Ovary (tissue), 9 donors: ENCODE measurements around the gene ZIC5. TPM values are rescaled to one million over a fixed set of nuclear protein-coding genes. Genes with fewer than 3 reads are reported as not detected.

ENCODE experiments used
- DNase-seq, 5 donors: peaks; one replicate each; pipeline ENCODE4 v3.0.0-alpha.2; 2019 to 2020
- H3K27ac ChIP-seq, 2 donors: fragments of 200-600 bp; one replicate each; pipeline versions ENCODE4 v1.5.1 to v1.8.0; 2019 to 2022
- H3K27me3 ChIP-seq: fragments of 200-600 bp; one replicate; pipeline ENCODE4 v1.8.0; 2022
- H3K36me3 ChIP-seq: fragments of 200-600 bp; sonication (generic); one replicate; pipeline ENCODE4 v1.5.1; 2019
- H3K4me1 ChIP-seq: one replicate; pipeline ENCODE4 v1.8.1; 2013; ENCODE audit warnings: mild to moderate bottlenecking, moderate library complexity; ENCODE audit not compliant: insufficient read depth
- H3K4me3 ChIP-seq: fragments of 200-600 bp; sonication (generic); one replicate; pipeline ENCODE4 v1.5.1; 2017
- H3K9me3 ChIP-seq, 2 donors: fragments of 200-600 bp in 1 of 2; sonication (generic) in 1 of 2; one replicate each; pipeline versions ENCODE4 v1.5.1 to v1.8.1; 2013 to 2019; ENCODE audit warnings: mild to moderate bottlenecking in 1 of 2, moderate library complexity in 1 of 2
- CTCF ChIP-seq, 3 donors: fragments of 450-650 bp in 2 of 3; fragments of 200-600 bp in 1 of 3; IDR thresholded peaks; one replicate each; pipeline versions ENCODE4 v1.5.1 to v1.8.0; 2016 to 2022; ENCODE audit warnings: antibody characterized with exemption in 3 of 3, mild to moderate bottlenecking in 1 of 3
- EP300 ChIP-seq: sonication (generic); formaldehyde crosslinking; IDR thresholded peaks from one replicate; pipeline ENCODE4 v1.6.1; 2017; ENCODE audit warnings: antibody characterized with exemption
- POLR2A ChIP-seq: fragments of 450-650 bp; IDR thresholded peaks from one replicate; pipeline ENCODE4 v1.6.1; 2017; ENCODE audit warnings: antibody characterized with exemption, mild to moderate bottlenecking, moderate library complexity
- WGBS, 3 donors: extraction: QIAGEN DNeasy Blood & Tissue Kit in 1 of 3; methylation state at CpG; one replicate each; pipeline versions ENCODE4 v1.1.5 to v1.1.7; 2013 to 2017; 5-methylcytosine and 5-hydroxymethylcytosine counted together
- intact Hi-C, 4 donors: fragments of 100-400 bp; cut with DNase I; formaldehyde crosslinking; loops; one replicate each; pipeline versions ENCODE4 v1.11.0 to v1.15.1; 2022 to 2023
- polyA plus RNA-seq, 2 donors: library from polyadenylated mRNA; stranded (reverse); fragments of 200-250 nt in 1 of 2; fragments of 350-450 nt in 1 of 2; fragmentation: Illumina TruSeq in 1 of 2; extraction: RNeasy Lipid Tissue Mini Kit (QIAGEN cat#74804) in 1 of 2; gene quantifications; one replicate each; pipeline ENCODE4 v1.2.3, GENCODE V29; 2013 to 2014
- total RNA-seq, 7 donors: library from RNA; depleted of rRNA in 2 of 7; stranded (reverse); fragments of >200 nt in 2 of 7; fragmentation: NEBNext Ultra II Directional in 3 of 7; extraction: Animal tissue kit (Norgen Biotek cat#: 25700) in 3 of 7; gene quantifications; one replicate each; pipeline versions ENCODE4 v1.1.0 to v1.2.4, GENCODE V29; 2016 to 2023
- donor health status: DM: no; HTN: no; CAD: no; lungs with moderate emphysema.
- donor health status: DM: no; HTN: no; CAD: no.
- donor health status: Bipolar disorder and iron deficiency.
- donor health status: DM: yes; HTN: yes; CAD: no.
- donor health status: DM: no; HTN: no; CAD: no.
- donor health status: DM: yes; HTN: yes; CAD: no.

Gene ZIC5
- total and polyA plus RNA-seq, 9 donors = 0.10 to 0.11 TPM; not detected in 7

DNA sequence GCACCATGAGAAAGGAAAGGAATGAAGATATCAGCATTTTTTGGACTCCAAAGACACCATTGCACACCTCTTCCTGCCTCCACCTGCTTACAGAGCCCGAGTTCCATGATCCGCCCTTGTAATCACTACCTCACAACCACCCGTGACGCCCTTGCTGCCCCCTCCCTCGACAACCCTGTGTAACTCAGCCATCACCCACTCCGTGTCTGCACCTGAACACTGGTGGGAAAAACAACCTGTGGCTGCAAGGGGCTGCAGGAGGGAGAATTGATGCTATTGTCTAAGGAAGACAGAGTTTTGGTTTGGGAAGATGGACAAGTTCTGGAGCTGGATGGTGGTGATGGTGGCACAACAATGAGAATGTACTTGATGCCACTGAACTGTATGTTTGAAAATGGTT lies 27.0 kb downstream of the ZIC5 start:
- H3K9me3 ChIP-seq = no peaks in the 10 kb centered on the region
- WGBS, 3 donors = 89 to 91% (median 90%) methylated on average over 6 of the region's 6 CpGs
- H3K27ac ChIP-seq = no peak overlapping the region
- no peaks in the 10 kb centered on the region for H3K36me3 ChIP-seq
- TF ChIP-seq EP300 (no peak), POLR2A (no peak), CTCF (IDR thresholded peaks at IDR 0.05) (no peak)
- DNase-seq = no peak
- no peaks in the 10 kb centered on the region for H3K4me1 ChIP-seq
- no peaks in the 10 kb centered on the region for H3K27me3 ChIP-seq
- intact Hi-C loops = no loop called here
- no peak overlapping the region for H3K4me3 ChIP-seq

GRCh38 chr13:99944102-99944501 lies 27.5 kb downstream of the ZIC5 start:
- Histone ChIP-seq H3K4me1 (no peaks in the 10 kb centered on the region), H3K27me3 (no peaks in the 10 kb centered on the region), H3K9me3 (no peaks in the 10 kb centered on the region), H3K4me3 (no peak overlapping the region), H3K27ac (no peak overlapping the region), H3K36me3 (no peaks in the 10 kb centered on the region)
- intact Hi-C loops = no loop called here
- DNase-seq = no peak
- no peak for TF ChIP-seq EP300
- 76 to 83% (median 78%) methylated on average over 7 of the region's 7 CpGs for WGBS, 3 donors

- H3K27ac ChIP-seq = no peak overlapping the region
- H3K9me3 ChIP-seq = no peaks in the 10 kb centered on the region
- no peaks in the 10 kb centered on the region for H3K4me1 ChIP-seq
- H3K36me3 ChIP-seq = no peaks in the 10 kb centered on the region
- H3K4me3 ChIP-seq = no peak overlapping the region
- no peak for DNase-seq
- no peak for TF ChIP-seq CTCF (IDR thresholded peaks at IDR 0.05)
- TF ChIP-seq POLR2A = no peak
- TF ChIP-seq EP300 = no peak
- no peaks in the 10 kb centered on the region for H3K27me3 ChIP-seq
- WGBS, 3 donors = 67 to 75% (median 70%) methylated on average over 4 of the region's 4 CpGs
- intact Hi-C loops = no loop called here
Measured at GRCh38 chr13:99941911-99942310, 29.7 kb downstream of the ZIC5 start.

DNA sequence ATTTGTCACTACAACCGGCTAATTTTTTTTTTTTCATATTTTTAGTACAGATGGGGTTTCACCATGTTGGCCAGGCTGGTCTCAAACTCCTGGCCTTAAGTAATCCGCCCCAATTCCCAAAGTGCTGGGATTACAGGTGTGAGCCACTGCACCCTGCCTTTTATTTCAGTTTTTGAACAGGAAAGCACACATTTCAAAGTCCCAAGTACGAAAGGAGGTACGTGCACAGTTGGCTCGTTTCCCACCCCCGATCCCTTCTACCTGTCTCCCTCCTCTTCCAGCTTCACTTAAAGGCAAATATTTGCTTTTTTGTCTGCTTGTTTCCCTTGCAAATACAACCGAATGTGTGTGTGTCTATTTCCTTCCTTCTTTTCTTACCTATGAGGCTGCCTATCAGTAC lies 30.5 kb downstream of the ZIC5 start:
- intact Hi-C loops = no loop called here
- Histone ChIP-seq H3K9me3 (no peaks in the 10 kb centered on the region), H3K4me3 (no peak overlapping the region), H3K36me3 (no peaks in the 10 kb centered on the region), H3K4me1 (no peaks in the 10 kb centered on the region), H3K27me3 (no peaks in the 10 kb centered on the region), H3K27ac (no peak overlapping the region)
- TF ChIP-seq POLR2A (no peak), CTCF (IDR thresholded peaks at IDR 0.05) (no peak), EP300 (no peak)
- no peak for DNase-seq
- WGBS, 3 donors = 69 to 83% (median 82%) methylated on average over 7 of the region's 7 CpGs

DNA sequence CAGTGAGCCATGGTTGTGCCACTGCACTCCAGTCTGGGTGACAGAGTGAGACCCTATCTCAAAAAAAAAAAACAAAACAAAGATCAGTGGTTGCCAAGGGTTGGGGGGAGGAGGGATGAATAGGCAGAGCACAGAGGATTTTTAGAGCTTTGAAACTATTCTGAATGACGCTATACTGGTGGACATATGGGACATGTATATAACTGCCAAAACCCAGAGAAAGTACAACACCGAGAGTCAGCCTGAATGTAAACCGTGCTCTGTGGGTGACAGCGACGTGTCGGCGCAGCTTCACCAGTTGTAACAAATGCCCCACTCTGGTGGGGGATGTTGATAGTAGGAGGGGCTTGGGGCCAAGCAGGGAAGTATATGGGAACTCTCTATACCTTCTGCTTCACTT lies 32.9 kb downstream of the ZIC5 start:
- intact Hi-C loops = no loop called here
- H3K36me3 ChIP-seq = no peaks in the 10 kb centered on the region
- no peaks in the 10 kb centered on the region for H3K4me1 ChIP-seq
- WGBS, 3 donors = 70 to 78% (median 78%) methylated on average over 7 of the region's 7 CpGs
- no peaks in the 10 kb centered on the region for H3K9me3 ChIP-seq
- TF ChIP-seq CTCF (IDR thresholded peaks at IDR 0.05) (no peak), POLR2A (no peak), EP300 (no peak)
- no peak overlapping the region for H3K4me3 ChIP-seq
- H3K27ac ChIP-seq = no peak overlapping the region
- no peak for DNase-seq
- H3K27me3 ChIP-seq = no peaks in the 10 kb centered on the region
